Measurements from ENCODE around the gene ARHGEF5.
"Not testable (repeated sequence)": the region's sequence is repeated elsewhere in the genome, so short reads cannot be mapped to it uniquely, and the experiment has no call there.

GRCh38 chr7:144321677-144322206, 33.5 kb upstream of the ARHGEF5 start:
- not testable (repeated sequence) for TF ChIP-seq CTCF (conservative IDR thresholded peaks at IDR 0.05 in 1 of 2, IDR thresholded peaks at IDR 0.05 in 1 of 2; ENCODE audit: low read depth in 1 of 2, low read length in 2 of 2); EZH2 (IDR thresholded peaks at IDR 0.05; ENCODE audit: low read length, missing control alignments)
